Neuron (in vitro differentiated cells): ENCODE measurements around the gene EEF2K.

Experiments used
- H2AFZ ChIP-seq: one replicate; pipeline ENCODE4 v1.6.1; 2013; ENCODE audit warnings: low read depth, mild to moderate bottlenecking, inconsistent platforms, low read length, moderate library complexity
- H3K27me3 ChIP-seq: one replicate; pipeline ENCODE4 v1.6.1; 2013; ENCODE audit warnings: low read length; ENCODE audit not compliant: insufficient read depth
- H3K36me3 ChIP-seq: one replicate; pipeline ENCODE4 v1.6.1; 2013; ENCODE audit warnings: low read length; ENCODE audit not compliant: insufficient read depth
- H3K4me1 ChIP-seq: one replicate; pipeline ENCODE4 v1.6.1; 2013; ENCODE audit warnings: low read length; ENCODE audit not compliant: insufficient read depth
- H3K4me3 ChIP-seq: 2 replicates; pipeline ENCODE4 v1.5.1; 2013; ENCODE audit warnings: mild to moderate bottlenecking, low read length, moderate library complexity
- H3K9me3 ChIP-seq: one replicate; pipeline ENCODE4 v1.6.1; 2013; ENCODE audit warnings: low read length

EEF2K gene

DNA sequence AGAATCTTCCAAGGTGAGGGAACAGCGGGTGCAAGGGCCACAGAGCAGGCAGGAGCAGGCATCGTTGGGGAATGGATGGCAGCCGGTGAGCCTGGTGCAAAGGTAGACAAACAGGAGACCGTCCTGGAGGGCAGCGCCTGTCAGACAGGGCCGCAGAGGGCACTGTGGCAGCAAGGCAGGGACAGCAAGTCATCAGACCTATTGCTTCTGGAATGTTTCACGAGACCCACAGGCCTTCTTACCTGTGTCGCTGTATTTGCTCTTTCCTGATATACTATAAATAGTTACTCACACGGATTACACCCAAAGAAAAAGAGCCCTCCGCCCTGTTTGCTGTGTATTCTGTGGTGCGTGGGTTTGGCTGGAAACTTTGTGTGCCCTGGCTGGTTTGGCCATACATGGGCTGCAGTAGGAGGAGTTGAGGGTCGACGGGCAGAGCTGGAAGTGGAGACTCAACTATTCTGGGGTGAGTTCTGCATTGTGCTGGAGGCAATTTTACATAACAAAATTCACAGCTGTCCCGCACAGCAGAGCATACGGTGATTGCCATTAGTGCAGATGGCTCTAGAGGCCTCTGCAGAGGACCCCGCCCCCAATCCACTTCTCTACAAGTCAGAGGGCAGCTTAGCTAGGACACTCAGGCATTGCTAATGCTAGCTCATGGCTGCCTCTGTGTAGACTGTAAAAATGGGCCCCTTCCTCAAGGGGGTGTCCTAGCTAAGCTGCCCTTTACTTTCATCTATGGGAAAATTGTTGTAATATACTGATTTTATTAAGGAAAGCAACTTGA lies 72.6 kb downstream of the EEF2K start:
- H3K27me3 ChIP-seq = no peaks in the 10 kb centered on the region
- no peak overlapping the region for H2AFZ ChIP-seq
- H3K4me3 ChIP-seq = no peak overlapping the region
- H3K9me3 ChIP-seq = peaks cover 2% of the 10 kb centered on the region
- H3K4me1 ChIP-seq = no peaks in the 10 kb centered on the region
- H3K36me3 ChIP-seq = peaks cover 5% of the 10 kb centered on the region

DNA sequence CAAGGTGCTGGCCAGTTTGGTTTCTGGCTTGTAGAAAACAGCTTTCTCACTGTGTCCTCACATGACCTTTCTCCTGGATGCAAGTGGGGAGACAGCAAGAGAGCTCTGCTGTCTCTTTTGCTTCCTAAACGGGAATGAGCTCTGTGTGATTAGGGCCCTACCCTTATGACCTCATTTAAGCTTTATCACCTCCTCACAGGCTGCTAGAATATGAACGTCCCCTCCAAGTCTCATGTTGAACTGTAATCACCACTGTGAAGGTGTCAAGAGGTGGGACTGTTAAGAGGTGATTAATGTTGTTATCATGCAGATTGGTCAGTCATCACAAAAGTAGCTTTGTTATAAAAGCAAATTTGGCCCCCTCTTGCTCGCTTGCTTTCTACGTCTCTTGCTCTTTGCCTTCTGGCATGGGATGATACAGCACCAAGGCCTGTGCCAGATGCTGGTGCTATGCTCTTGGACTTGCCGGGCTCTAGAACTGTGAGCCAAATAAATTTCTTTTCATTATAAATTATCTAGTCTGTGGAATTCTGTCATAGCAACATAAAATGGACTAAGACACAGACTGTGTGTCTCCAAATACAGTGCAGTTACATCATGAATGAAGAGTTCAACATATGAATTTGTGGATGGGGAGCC lies 76.3 kb downstream of the EEF2K start:
- Histone ChIP-seq H3K27me3 (no peaks in the 10 kb centered on the region), H3K4me1 (peaks cover 3% of the 10 kb centered on the region), H3K36me3 (peaks cover 5% of the 10 kb centered on the region), H3K4me3 (no peak overlapping the region), H3K9me3 (peaks cover 2% of the 10 kb centered on the region), H2AFZ (no peak overlapping the region)

DNA sequence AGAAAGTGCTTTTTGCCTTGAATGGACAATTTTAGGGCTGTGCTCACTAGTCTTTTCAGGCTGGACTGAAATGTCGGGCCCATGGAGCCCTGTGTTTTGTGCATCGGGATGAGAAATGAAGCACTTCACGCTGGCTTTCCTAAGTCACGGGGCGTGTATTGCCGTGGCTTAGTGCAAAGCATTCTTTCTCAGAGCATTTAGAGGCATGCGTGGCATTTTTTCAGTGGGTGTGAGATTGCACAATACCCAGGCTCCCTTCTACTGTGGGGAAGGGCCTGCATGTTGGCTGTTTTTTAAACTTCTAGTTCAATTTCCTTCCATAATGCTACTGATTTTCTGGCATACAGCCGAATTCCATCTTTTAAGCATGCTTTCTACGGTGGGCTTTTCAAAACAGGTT lies 78.6 kb downstream of the EEF2K start:
- H2AFZ ChIP-seq = no peak overlapping the region
- peaks cover 5% of the 10 kb centered on the region for H3K36me3 ChIP-seq
- H3K9me3 ChIP-seq = peaks cover 2% of the 10 kb centered on the region
- no peak overlapping the region for H3K4me3 ChIP-seq
- peaks cover 3% of the 10 kb centered on the region for H3K4me1 ChIP-seq
- H3K27me3 ChIP-seq = no peaks in the 10 kb centered on the region

DNA sequence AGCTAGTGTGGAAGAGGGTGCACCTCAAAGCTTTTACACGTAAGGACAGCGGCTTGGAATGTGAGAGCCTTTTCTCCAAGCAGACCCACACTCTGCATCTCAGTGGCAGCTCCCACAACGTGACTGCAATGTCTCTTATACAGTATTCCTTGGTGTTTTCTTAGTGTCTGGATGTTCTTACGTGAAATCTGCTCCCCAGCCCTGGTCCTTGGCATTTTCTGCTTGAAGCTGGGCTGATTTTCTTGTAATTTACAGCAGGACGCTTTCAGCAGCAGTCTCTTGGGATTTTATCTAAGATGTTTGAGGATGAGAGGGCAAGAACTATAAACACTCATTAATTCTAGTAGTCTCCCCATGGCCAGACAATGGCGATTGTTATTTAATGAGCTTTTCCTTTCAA lies 79.0 kb downstream of the EEF2K start:
- Histone ChIP-seq H2AFZ (no peak overlapping the region), H3K36me3 (peaks cover 5% of the 10 kb centered on the region), H3K27me3 (no peaks in the 10 kb centered on the region), H3K4me3 (no peak overlapping the region), H3K4me1 (peaks cover 3% of the 10 kb centered on the region), H3K9me3 (peaks cover 2% of the 10 kb centered on the region)

DNA sequence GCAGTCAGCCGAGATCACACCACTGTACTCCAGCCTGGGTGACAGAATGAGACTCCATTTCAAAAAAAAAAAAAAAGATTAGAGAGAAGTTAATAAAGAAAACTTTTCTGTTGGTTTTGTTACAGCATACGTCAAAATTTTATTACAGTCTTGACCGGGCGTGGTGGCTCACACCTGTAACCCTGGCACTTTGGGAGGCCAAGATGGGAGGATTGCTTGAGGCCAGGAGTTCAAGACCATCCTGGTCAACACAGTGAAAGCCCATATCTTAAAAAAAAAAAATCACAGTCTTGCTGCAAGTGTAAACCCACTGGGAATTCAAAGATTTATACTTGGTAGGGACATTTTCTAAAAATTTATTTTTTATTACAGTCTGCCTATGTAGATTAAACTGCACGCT lies 84.9 kb downstream of the EEF2K start:
- Histone ChIP-seq H3K4me3 (no peak overlapping the region), H3K27me3 (no peaks in the 10 kb centered on the region), H3K36me3 (no peaks in the 10 kb centered on the region), H3K4me1 (peaks cover 4% of the 10 kb centered on the region), H2AFZ (no peak overlapping the region), H3K9me3 (no peaks in the 10 kb centered on the region)

DNA sequence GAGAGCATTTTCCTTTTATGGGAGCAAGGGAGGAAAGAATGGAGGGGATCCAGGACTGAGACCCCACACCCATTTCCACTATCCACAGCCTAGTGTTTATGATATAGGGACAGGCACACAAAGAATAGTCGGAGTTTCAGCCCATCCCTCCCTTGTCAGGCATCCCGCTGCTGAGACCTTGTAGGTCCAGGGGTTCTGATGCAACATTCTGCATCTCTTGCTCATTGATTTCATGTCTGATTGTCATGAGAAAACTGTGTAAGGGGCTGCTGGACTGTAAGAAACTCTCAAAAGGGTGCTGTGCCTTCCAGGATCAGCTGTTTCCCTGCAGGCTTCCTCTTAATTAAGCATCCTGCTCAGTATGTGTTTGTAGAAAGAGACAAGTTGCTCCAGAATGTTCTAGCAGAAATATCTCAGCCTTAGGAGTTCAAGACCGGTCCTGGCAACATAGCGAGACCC lies 85.8 kb downstream of the EEF2K start:
- no peaks in the 10 kb centered on the region for H3K27me3 ChIP-seq
- no peaks in the 10 kb centered on the region for H3K36me3 ChIP-seq
- H2AFZ ChIP-seq = no peak overlapping the region
- H3K4me1 ChIP-seq = peaks cover 4% of the 10 kb centered on the region
- no peaks in the 10 kb centered on the region for H3K9me3 ChIP-seq
- no peak overlapping the region for H3K4me3 ChIP-seq

DNA sequence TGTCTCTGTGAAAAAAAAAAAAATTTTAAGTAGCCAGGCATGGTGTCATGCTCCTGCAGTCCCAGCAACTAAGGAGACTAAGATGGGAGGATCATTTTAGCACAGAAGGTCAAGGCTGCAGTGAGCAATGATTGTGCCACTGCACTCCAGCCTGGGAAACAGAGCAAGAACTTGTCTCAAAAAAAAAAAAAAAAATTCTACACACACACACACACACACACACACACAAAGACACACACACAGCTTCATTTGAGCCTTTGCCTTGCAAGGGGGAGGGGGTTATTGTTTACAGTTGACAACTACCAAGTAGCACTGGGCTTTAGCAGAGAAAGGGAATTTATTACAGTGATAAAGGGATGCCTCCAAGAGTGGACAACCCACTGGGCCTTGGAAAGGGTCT lies 86.2 kb downstream of the EEF2K start:
- Histone ChIP-seq H3K4me3 (no peak overlapping the region), H3K4me1 (peaks cover 4% of the 10 kb centered on the region), H2AFZ (no peak overlapping the region), H3K36me3 (no peaks in the 10 kb centered on the region), H3K27me3 (no peaks in the 10 kb centered on the region), H3K9me3 (no peaks in the 10 kb centered on the region)

DNA sequence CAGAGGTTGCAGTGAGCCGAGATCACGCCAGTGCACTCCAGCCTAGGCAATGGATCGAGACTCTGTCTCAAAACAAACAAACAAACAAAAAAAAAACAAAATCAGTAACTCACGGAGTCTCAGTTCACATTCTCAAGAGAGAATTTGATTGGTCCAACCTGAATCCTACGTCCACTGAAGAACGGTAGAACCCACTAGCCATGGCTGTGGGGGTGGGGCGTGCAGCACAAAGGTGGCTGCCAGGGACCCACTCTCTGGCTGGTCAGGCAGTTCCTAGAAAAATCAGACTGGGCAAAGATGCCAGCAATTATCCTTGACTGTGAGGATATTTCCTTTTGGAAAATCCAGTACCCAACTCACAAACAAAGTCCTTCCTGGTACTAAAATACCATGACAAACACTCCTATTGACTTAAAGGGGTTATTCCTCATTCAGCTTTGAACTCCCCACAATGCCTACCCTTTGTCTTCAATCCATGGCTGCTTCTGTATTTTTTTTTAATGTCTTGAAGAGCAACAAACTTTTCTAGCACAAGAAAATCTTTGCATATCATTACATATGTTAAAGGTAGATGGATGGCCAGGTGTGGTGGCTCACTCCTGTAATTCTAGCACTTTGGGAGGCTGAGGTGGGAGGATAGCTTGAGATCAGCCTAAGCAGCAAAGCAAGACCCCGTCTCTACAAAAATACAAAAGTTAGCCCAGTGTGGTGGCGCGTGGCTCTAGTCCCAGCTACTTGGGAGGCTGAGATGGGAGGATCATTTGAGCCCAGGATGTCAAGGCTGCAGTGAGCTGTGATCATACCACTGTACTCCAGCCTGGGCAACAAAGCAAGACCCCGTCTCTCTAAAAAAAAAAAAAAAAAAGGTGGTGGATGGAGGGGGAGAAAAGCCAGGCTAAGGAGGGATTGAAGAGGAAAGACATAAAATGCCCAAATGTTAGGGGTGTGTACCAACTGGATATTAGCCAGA lies 87.3 kb downstream of the EEF2K start:
- no peak overlapping the region for H3K4me3 ChIP-seq
- H3K27me3 ChIP-seq = no peaks in the 10 kb centered on the region
- no peak overlapping the region for H2AFZ ChIP-seq
- H3K9me3 ChIP-seq = no peaks in the 10 kb centered on the region
- no peaks in the 10 kb centered on the region for H3K36me3 ChIP-seq
- peaks cover 4% of the 10 kb centered on the region for H3K4me1 ChIP-seq

DNA sequence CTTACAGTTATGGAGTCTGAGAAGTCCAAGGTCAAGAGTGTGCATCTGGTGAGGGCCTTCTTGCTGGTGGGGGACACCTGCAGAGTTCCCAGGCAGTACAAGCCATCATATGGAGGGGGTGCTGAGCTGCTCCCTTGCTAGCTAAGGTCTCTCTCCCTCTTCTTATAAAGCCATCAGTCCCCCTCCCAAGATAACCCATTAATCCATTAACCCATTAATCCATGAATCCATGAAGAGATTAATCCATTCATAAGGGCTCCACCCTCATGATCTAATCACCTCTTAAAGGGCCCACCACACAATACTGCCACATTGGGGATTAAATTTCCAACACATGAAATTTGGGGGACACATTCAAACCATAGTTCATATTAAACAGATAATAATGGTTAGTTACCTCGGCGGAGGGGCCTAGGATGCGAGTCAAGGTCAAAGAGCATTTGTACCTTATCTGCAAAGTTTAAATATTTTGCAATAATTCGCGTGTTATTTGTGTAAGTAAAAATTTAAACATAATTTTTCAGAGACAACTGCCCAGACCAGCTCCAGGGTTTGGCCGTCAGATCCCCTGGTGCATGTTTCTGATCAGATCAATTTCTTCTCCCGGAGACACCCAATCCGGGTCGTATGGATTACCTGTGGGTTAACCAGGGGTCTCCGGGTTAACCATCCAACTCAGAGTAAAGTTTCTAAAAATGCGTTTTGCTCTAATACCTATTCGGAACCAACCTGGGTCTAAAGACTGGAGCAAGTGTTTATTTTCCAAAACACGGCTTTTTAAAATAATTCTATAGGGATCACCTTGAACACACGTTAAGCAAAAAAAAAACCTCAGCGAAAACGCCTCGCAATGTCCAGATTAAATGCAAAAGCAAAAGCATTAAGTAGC lies 90.4 kb downstream of the EEF2K start:
- Histone ChIP-seq H3K27me3 (no peaks in the 10 kb centered on the region), H3K36me3 (no peaks in the 10 kb centered on the region), H3K9me3 (no peaks in the 10 kb centered on the region), H2AFZ (peak overlapping the region; percentile 89), H3K4me1 (peaks cover 4% of the 10 kb centered on the region), H3K4me3 (peak overlapping the region; percentile 75)

DNA sequence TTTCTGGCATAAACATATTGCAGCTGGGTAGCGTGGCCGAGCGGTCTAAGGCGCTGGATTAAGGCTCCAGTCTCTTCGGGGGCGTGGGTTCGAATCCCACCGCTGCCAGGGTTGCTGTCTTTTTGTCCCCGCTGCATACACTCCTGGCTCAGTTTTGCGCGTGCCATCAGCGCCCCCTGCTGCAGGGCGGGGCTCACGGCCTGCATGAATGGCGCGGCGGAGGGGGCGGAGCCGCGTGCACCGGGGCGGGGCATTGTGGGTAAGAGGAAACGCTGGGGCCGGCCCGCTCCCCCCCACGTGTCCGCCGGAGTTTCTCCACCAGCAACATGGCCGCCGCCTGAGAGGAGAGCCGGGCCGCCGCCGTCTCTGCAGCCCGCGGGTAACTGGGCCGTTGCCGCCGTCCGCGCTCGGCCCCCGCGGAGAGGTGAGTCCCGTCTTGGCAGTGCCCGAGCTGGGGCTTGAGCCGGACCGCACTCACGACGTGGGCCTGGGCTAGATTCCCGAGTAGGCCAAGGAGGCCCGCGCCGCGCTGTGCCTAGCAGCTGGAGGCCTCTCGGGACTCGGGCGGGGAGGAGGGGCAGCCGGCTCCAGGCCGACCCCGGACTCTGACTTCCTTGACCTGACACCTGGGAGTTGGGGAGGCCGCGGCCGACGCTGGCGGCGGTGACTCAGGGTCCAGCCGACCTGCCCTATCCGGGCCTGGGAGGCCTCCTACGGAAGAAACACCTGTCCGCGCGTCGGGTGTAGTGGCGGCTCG lies 91.2 kb downstream of the EEF2K start, which contains the start of gene POLR3E:
Gene POLR3E (plus strand): TSS at position 296 of the 757 bp plus-strand sequence. CDS start 5,560 bp downstream, outside the sequence.
- Histone ChIP-seq H3K9me3 (no peaks in the 10 kb centered on the region), H3K27me3 (no peaks in the 10 kb centered on the region), H2AFZ (peak within 1 kb of the TSS; percentile 89), H3K36me3 (peaks cover 5% of the 10 kb centered on the region), H3K4me3 (peak within 1 kb of the TSS; percentile 76), H3K4me1 (peaks cover 2% of the 10 kb centered on the region)

DNA sequence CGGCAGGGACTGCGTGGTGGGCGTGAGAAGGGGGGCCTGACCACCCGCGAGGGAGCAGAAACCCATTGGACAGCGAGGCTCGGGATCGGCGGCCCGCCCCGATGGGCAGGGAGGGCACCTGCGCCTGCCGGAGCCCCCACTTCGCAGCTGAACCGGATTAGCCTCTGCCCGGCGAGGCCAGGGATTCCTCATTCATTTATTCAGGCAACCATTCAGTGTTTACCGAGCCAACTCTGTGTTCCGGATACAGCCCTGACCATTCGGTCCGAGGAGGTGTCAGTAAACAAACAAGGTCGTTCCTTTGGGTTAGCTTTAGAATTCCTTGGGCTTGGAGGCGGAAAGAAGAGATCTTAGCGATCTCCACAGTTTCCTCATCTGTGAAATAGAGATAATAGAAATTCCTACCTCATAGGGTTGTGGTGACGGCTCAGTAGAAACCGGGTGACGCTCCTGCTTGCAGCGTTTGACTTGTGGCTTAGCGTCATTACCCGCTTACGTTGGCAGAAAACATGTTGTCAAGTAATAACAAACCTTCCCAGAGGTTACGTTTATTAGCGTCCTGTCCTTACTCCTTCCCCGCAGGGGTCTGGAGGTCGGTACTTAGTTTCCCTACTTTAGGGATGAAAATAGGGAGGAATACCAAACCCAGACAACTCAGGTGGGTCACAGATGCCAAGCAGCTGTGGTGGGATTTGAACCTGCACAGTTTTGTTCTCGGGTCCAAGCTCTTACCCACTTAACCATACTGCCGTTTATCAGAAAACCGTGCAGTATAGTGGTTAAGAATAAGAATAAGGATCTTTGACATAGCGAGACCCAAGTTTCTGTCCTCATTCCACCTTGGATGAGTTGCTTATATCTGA lies 92.0 kb downstream of the EEF2K start:
- H2AFZ ChIP-seq = peak overlapping the region; percentile 82
- H3K36me3 ChIP-seq = peaks cover 10% of the 10 kb centered on the region
- H3K4me3 ChIP-seq = peak overlapping the region; percentile 76
- H3K9me3 ChIP-seq = no peaks in the 10 kb centered on the region
- no peaks in the 10 kb centered on the region for H3K4me1 ChIP-seq
- H3K27me3 ChIP-seq = no peaks in the 10 kb centered on the region
